HEK293T (cell line): ENCODE data around the gene FTO.

Experiments used
- CTCF ChIA-PET: fragments of 350-600 bp; formaldehyde crosslinking; extraction: SDS; loops from one replicate; lab custom pipeline; 2021; ENCODE audit warnings: antibody characterized with exemption, inconsistent platforms; lab: Yijun Ruan, JAX
- POLR2A ChIA-PET: fragments of 350-600 bp; formaldehyde crosslinking; extraction: SDS; loops from one replicate; lab custom pipeline; 2020; ENCODE audit warnings: antibody characterized with exemption, inconsistent platforms; lab: Yijun Ruan, JAX
- DNase-seq: peaks from one replicate; pipeline ENCODE4 v3.0.0; 2012; ENCODE audit warnings: mixed read lengths; ENCODE audit errors: extremely low spot score
- ARNT ChIP-seq: fragments of 450-650 bp; IDR thresholded peaks from 2 replicates; pipeline ENCODE4 v1.6.1; 2017; ENCODE audit warnings: mild to moderate bottlenecking
- BHLHE40 ChIP-seq: fragments of 450-650 bp; IDR thresholded peaks from 2 replicates; pipeline ENCODE4 v1.6.1; 2016; ENCODE audit warnings: mild to moderate bottlenecking, moderate library complexity, borderline replicate concordance
- CTBP1 ChIP-seq: fragments of 450-650 bp; IDR thresholded peaks from 2 replicates; pipeline ENCODE4 v1.6.1; 2016; ENCODE audit warnings: borderline replicate concordance
- ELF4 ChIP-seq: fragments of 450-650 bp; IDR thresholded peaks from 2 replicates; pipeline ENCODE4 v1.6.1; 2017; ENCODE audit warnings: antibody characterized with exemption
- FOXA1 ChIP-seq: fragments of 450-650 bp; IDR thresholded peaks from 2 replicates; pipeline ENCODE4 v1.6.1; 2016; ENCODE audit warnings: mild to moderate bottlenecking
- FOXK2 ChIP-seq: fragments of 450-650 bp; IDR thresholded peaks from 2 replicates; pipeline ENCODE4 v1.6.1; 2016; ENCODE audit warnings: mild to moderate bottlenecking
- FOXM1 ChIP-seq: fragments of 450-650 bp; IDR thresholded peaks from 2 replicates; pipeline ENCODE4 v1.6.1; 2017; ENCODE audit warnings: mild to moderate bottlenecking, borderline replicate concordance
- HDGF ChIP-seq: fragments of 450-650 bp; IDR thresholded peaks from 2 replicates; pipeline ENCODE4 v1.6.1; 2017; ENCODE audit warnings: antibody characterized with exemption, borderline replicate concordance
- L3MBTL2 ChIP-seq: fragments of 450-650 bp; conservative IDR thresholded peaks from 2 replicates; pipeline ENCODE4 v1.6.1; 2016; ENCODE audit warnings: mild to moderate bottlenecking
- LEF1 ChIP-seq: fragments of 450-650 bp; IDR thresholded peaks from 2 replicates; pipeline ENCODE4 v1.6.1; 2017; ENCODE audit warnings: mild to moderate bottlenecking, borderline replicate concordance
- NFRKB ChIP-seq: fragments of 450-650 bp; IDR thresholded peaks from 2 replicates; pipeline ENCODE4 v1.6.1; 2016; ENCODE audit warnings: mild to moderate bottlenecking, moderate library complexity
- PKNOX1 ChIP-seq: fragments of 450-650 bp; IDR thresholded peaks from 2 replicates; pipeline ENCODE4 v1.6.1; 2016
- SP1 ChIP-seq: fragments of 450-650 bp; IDR thresholded peaks from 2 replicates; pipeline ENCODE4 v1.6.1; 2017
- SUZ12 ChIP-seq: fragments of 450-650 bp; IDR thresholded peaks from 2 replicates; pipeline ENCODE4 v1.6.1; 2016; ENCODE audit warnings: mild to moderate bottlenecking
- TARDBP ChIP-seq: fragments of 450-650 bp; IDR thresholded peaks from 2 replicates; pipeline ENCODE4 v1.6.1; 2016
- ZNF384 ChIP-seq: fragments of 450-650 bp; IDR thresholded peaks from 2 replicates; pipeline ENCODE4 v1.6.1; 2016

FTO gene

GRCh38 chr16:54145881-54146280 lies 441.9 kb downstream of the FTO start:
- TF ChIP-seq LEF1 (no peak), ZNF384 (no peak), TARDBP (no peak), L3MBTL2 (no peak)
- ChIA-PET POLR2A (no interaction called here), CTCF (no interaction called here)
- no peak for DNase-seq

GRCh38 chr16:54148974-54149373 lies 445.0 kb downstream of the FTO start:
- POLR2A ChIA-PET, result no interaction called here
- CTCF ChIA-PET, result no interaction called here
- DNase-seq, result no peak
- TF ChIP-seq CTBP1 (no peak), L3MBTL2 (no peak), ARNT (no peak), FOXM1 (no peak), TARDBP (no peak), SP1 (no peak), NFRKB (no peak), SUZ12 (no peak), ELF4 (no peak), BHLHE40 (no peak), LEF1 (no peak), ZNF384 (no peak), PKNOX1 (no peak), HDGF (no peak), FOXK2 (no peak), FOXA1 (no peak)

GRCh38 chr16:54150861-54151260 lies 446.9 kb downstream of the FTO start:
- ChIA-PET POLR2A (no interaction called here), CTCF (no interaction called here)
- TF ChIP-seq FOXK2 (no peak), BHLHE40 (no peak), LEF1 (no peak), ELF4 (no peak), TARDBP (no peak), PKNOX1 (no peak), SUZ12 (no peak), NFRKB (no peak), ARNT (no peak), ZNF384 (no peak), HDGF (no peak), CTBP1 (no peak), FOXA1 (no peak), L3MBTL2 (no peak)
- no peak for DNase-seq

DNA sequence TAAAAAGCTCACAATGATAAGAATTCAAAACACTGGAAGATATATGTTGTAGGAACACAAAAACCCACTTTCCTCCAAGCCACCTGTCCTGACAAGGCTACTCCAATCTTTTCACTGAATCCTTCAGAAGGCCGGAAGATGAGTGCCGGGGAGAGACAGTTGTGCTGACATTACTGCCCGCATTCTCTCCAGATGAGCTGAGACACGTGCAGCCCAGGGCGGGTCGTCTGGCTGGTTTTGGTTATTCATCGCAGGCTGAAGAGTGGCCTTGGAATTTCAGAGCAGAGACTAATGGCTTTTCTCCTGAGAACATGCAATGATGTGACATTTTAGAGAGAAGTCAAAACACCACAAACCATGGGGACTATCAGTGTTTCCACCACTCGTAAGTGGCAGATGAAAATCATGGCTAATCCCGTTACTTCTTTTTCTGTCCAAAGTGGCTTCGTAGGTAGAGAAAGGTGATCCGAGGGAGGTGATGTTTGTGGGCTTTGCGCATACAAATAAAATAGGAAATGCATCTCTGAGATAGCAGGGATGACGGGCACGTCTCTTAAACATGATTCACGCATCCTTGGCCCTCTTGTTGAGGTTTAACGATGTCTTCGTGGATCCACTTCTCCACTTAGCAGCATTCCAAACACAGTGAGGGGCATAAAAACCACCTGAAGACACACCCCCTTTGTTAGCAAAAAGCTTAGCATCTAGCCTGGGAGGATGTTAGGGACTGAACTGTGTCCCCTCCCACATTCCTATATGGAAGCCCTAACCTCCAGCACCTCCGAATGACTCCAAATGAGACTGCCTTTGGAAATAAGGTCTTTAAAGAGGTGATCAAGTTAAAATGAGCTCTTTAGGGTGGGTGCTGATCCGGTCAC lies 448.6 kb downstream of the FTO start:
- TF ChIP-seq ELF4 (no peak), ARNT (no peak), LEF1 (no peak), HDGF (no peak), BHLHE40 (no peak), FOXK2 (no peak), SP1 (no peak), ZNF384 (no peak), NFRKB (no peak), SUZ12 (no peak), FOXA1 (no peak), PKNOX1 (no peak), CTBP1 (no peak), L3MBTL2 (no peak)
- ChIA-PET CTCF (no interaction called here), POLR2A (no interaction called here)
- DNase-seq, result no peak

GRCh38 chr16:54153240-54153934 lies 449.4 kb downstream of the FTO start:
- CTCF ChIA-PET, result no interaction called here
- DNase-seq, result no peak
- POLR2A ChIA-PET, result no interaction called here
- TF ChIP-seq FOXA1 (no peak), ZNF384 (no peak), SP1 (no peak), BHLHE40 (no peak)

DNA sequence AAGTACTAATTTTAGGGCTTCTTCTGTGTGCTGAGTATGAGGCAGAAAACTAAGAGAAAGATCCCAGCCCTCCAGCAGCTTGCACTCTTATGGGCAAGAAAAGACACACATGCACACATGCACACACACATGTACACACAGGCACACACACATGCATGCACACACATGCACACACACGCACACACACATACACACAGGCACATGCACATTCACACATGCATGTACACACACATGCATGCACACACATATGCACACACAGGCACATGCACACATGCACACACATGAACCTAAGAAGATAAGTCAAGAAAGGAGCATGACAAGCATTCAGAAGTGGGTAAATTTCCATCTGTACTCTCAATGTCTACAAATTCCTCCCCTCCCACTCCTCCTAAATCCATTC lies 452.4 kb downstream of the FTO start:
- TF ChIP-seq PKNOX1 (no peak), HDGF (no peak), LEF1 (no peak), L3MBTL2 (no peak), SUZ12 (no peak), FOXA1 (no peak), TARDBP (no peak), ZNF384 (no peak), ARNT (no peak), FOXM1 (no peak), BHLHE40 (no peak), FOXK2 (no peak), SP1 (no peak), CTBP1 (no peak), ELF4 (no peak), NFRKB (no peak)
- POLR2A ChIA-PET, result no interaction called here
- CTCF ChIA-PET, result no interaction called here
- DNase-seq, result no peak
